ENCODE results near the gene NPEPL1. TPM values are rescaled to one million over a fixed set of nuclear protein-coding genes. Genes with fewer than 3 reads are reported as not detected.

The NPEPL1 gene
- total RNA-seq, 1 donor from 2014 or later, result 68.3 TPM

DNA sequence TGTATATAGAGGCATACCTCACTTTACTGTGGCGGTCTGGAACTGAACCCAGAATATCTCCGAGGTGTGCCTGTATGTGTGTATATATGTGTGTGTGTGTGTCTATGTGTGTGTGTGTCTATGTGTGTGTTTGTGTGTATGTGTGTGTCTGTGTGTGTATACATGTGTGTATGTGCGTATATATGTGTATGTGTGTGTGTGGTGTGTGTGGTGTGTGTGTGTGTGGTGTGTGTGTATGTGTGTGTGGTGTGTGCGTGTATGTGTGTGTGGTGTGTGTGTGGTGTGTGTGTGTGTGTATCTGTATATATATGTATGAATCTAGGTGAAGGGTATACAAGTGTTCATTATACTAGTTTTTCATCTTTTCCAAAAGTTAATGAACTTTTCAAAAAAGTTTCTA lies 4.2 kb upstream of the NPEPL1 start:
- no peak for DNase-seq (ENCODE audit: low spot score in 2 of 2)
- no peaks in the 10 kb centered on the region for H3K27me3 ChIP-seq
- H3K36me3 ChIP-seq, result no peaks in the 10 kb centered on the region
- peaks cover 5 to 9% of the 10 kb centered on the region in 2 donors for H3K4me1 ChIP-seq
- no peak overlapping the region for H3K27ac ChIP-seq
- H3K4me3 ChIP-seq, result no peak overlapping the region
- intact Hi-C loops (cut with DNase I), result no loop called here
- TF ChIP-seq CTCF (IDR thresholded peaks at IDR 0.05), result no peak
- H3K9me3 ChIP-seq, result no peaks in the 10 kb centered on the region

DNA sequence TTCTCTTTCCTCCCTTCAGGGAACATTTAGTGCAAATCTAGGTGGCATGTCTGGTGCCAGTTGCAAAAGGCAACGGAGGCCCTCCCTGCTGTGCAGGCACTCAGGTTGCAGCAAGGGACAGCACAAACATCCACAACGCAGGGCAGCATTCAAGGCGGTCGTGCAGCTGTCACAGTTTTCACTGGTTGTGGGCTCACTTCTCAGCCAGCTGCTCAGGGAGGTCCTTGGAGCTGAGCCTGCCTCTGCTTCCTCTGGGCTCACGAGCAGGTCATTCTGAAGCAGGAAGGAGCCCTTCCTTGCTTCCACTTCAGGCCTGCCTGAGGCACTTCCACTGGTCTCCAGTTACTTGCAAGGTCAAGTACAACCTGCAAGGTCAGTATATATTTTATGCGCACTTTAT lies 3.8 kb upstream of the NPEPL1 start:
- no peak for DNase-seq (ENCODE audit: low spot score in 2 of 2)
- H3K4me3 ChIP-seq, result no peak overlapping the region
- H3K4me1 ChIP-seq, result peaks cover 9 to 13% of the 10 kb centered on the region in 2 donors
- no peak for TF ChIP-seq CTCF (IDR thresholded peaks at IDR 0.05)
- no peaks in the 10 kb centered on the region for H3K36me3 ChIP-seq
- intact Hi-C loops (cut with DNase I), result no loop called here
- no peaks in the 10 kb centered on the region for H3K27me3 ChIP-seq
- no peaks in the 10 kb centered on the region for H3K9me3 ChIP-seq
- no peak overlapping the region for H3K27ac ChIP-seq

DNA sequence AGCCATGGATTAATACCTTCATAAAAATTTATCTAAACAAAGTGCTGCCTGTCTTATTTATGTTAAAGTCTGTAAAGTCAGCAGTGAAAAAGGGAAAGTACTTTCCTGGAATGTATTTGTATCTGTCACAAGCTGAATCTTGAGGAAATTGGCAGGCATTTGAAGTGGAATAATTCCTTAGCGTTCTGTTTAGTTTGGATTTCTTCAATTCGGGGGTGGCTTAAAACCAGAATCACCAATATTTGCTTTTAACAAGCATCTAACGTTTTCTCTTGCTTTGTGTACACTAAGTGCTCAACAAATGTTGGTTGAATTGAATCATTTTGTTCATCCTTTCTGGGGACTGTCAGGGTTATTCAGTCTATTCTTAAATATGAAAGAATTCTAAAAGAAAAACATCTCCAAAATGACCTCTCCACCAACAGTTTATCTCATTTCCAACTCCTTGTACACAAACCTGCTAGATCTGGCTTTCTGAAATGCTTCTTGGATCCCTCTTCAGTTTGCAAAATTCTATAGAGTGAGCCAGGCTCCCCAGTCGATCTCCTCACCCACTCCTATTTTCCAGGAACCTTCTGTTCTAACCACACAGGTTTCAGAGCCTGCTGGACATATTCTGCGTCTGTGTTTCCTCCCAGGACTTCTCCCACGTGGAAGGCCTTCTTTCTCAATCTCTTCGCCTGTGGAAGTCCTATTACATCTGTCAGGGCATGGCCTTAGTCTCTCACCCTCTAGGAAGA lies 2.0 kb upstream of the NPEPL1 start:
- DNase-seq (ENCODE audit: low spot score in 2 of 2), result no peak
- Histone ChIP-seq H3K27me3 (no peaks in the 10 kb centered on the region), H3K4me3 (peak overlapping the region in 1 of 2 donors; percentile 31), H3K9me3 (no peaks in the 10 kb centered on the region), H3K27ac (peak overlapping the region; percentile 90 to 96), H3K36me3 (peaks cover 2 to 6% of the 10 kb centered on the region in 2 donors), H3K4me1 (peaks cover 12 to 22% of the 10 kb centered on the region in 2 donors)
- intact Hi-C loops (cut with DNase I), result loop anchor here (5.0 kb wide), 2 partner anchors 383 to 453 kb away; partner anchors contain the start of gene RAB22A
- TF ChIP-seq CTCF (IDR thresholded peaks at IDR 0.05), result no peak

- no peaks in the 10 kb centered on the region for H3K9me3 ChIP-seq
- peak overlapping the region; percentile 90 to 96 for H3K27ac ChIP-seq
- no peak for TF ChIP-seq CTCF (IDR thresholded peaks at IDR 0.05)
- peak overlapping the region in 1 of 2 donors; percentile 35 for H3K4me3 ChIP-seq
- H3K27me3 ChIP-seq, result no peaks in the 10 kb centered on the region
- peaks cover 14 to 21% of the 10 kb centered on the region in 2 donors for H3K36me3 ChIP-seq
- H3K4me1 ChIP-seq, result peaks cover 12 to 22% of the 10 kb centered on the region in 2 donors
- DNase-seq (ENCODE audit: low spot score in 2 of 2), result peak; percentile 40 to 84
- intact Hi-C loops (cut with DNase I), result loop anchor here (1.0 to 5.0 kb wide), 5 partner anchors 40 to 455 kb away; partner anchors contain the start of genes APCDD1L, RAB22A and VAPB
Observed at GRCh38 chr20:58691773-58692578, 624 bp upstream of the NPEPL1 start.

GRCh38 chr20:58693226-58694006 lies 816 bp downstream of the NPEPL1 start:
- H3K4me1 ChIP-seq, result peaks cover 12 to 22% of the 10 kb centered on the region in 2 donors
- DNase-seq (ENCODE audit: low spot score in 2 of 2), result no peak
- peaks cover 25 to 27% of the 10 kb centered on the region in 2 donors for H3K36me3 ChIP-seq
- intact Hi-C loops (cut with DNase I), result loop anchor here (2.0 to 5.0 kb wide), 4 partner anchors 179 to 456 kb away; partner anchors contain the start of genes APCDD1L, RAB22A and VAPB
- TF ChIP-seq CTCF (IDR thresholded peaks at IDR 0.05), result no peak
- H3K9me3 ChIP-seq, result no peaks in the 10 kb centered on the region
- peak overlapping the region; percentile 52 to 81 for H3K4me3 ChIP-seq
- no peaks in the 10 kb centered on the region for H3K27me3 ChIP-seq
- H3K27ac ChIP-seq, result peak overlapping the region; percentile 72 to 78
